Vagina (tissue), 2 donors: ENCODE data around the gene METTL17. TPM values are rescaled to one million over a fixed set of nuclear protein-coding genes. Genes with fewer than 3 reads are reported as not detected.

Source experiments
- DNase-seq, 2 donors: peaks; one replicate each; pipeline ENCODE4 v3.0.0-alpha.2; 2017; ENCODE audit errors: extremely low spot score in 2 of 2
- H3K27ac ChIP-seq: fragments of 200-600 bp; sonication (generic); one replicate; pipeline ENCODE4 v1.5.1; 2019
- H3K27me3 ChIP-seq: fragments of 200-600 bp; sonication (generic); one replicate; pipeline ENCODE4 v1.5.1; 2019
- H3K36me3 ChIP-seq, 2 donors: fragments of 200-600 bp; sonication (generic); one replicate each; pipeline ENCODE4 v1.5.1; 2017 to 2019
- H3K4me1 ChIP-seq: fragments of 200-600 bp; sonication (generic); one replicate; pipeline ENCODE4 v1.5.1; 2019
- H3K4me3 ChIP-seq, 2 donors: fragments of 200-600 bp; sonication (generic); 1 replicate in 1 of 2; 2 replicates in 1 of 2; pipeline ENCODE4 v1.5.1; 2016 to 2019
- H3K9me3 ChIP-seq: fragments of 200-600 bp; sonication (generic); one replicate; pipeline ENCODE4 v1.5.1; 2019
- CTCF ChIP-seq, 3 experiments: fragments of 450-650 bp in 2 of 3; fragments of 200-600 bp in 1 of 3; sonication (generic) in 1 of 3; IDR thresholded peaks; one replicate each; pipeline ENCODE4 v1.5.1; 2017 to 2019; ENCODE audit warnings: antibody characterized with exemption in 3 of 3, mild to moderate bottlenecking in 2 of 3, moderate library complexity in 2 of 3
- POLR2A ChIP-seq, 2 donors: fragments of 450-650 bp; IDR thresholded peaks; one replicate each; pipeline ENCODE4 v1.6.1; 2017; ENCODE audit warnings: antibody characterized with exemption in 2 of 2, mild to moderate bottlenecking in 2 of 2, moderate library complexity in 2 of 2
- POLR2AphosphoS5 ChIP-seq, 2 donors: sonication (generic); formaldehyde crosslinking; IDR thresholded peaks; one replicate each; pipeline ENCODE4 v1.9.0; 2017; ENCODE audit warnings: antibody characterized with exemption in 2 of 2, mild to moderate bottlenecking in 2 of 2, low read depth in 1 of 2; ENCODE audit not compliant: insufficient read depth in 1 of 2
- intact Hi-C: fragments of 100-400 bp; cut with DNase I; formaldehyde crosslinking; loops from one replicate; pipeline ENCODE4 v1.15.1; 2023
- total RNA-seq: library from RNA; depleted of rRNA; stranded (reverse); fragments of >200 nt; gene quantifications from one replicate; pipeline ENCODE4 v1.2.3, GENCODE V29; 2016

METTL17 gene
- total RNA-seq, 1 donor from 2014 or later = 77.1 TPM

- DNase-seq = no peak
- H3K9me3 ChIP-seq = no peaks in the 10 kb centered on the region
- H3K4me1 ChIP-seq = peaks cover 43% of the 10 kb centered on the region
- no peaks in the 10 kb centered on the region for H3K27me3 ChIP-seq
- H3K27ac ChIP-seq = peak overlapping the region; percentile 41
- TF ChIP-seq CTCF (IDR thresholded peaks at IDR 0.05) (no peak), POLR2AphosphoS5 (IDR thresholded peaks at IDR 0.05; ENCODE audit: insufficient read depth in 1 of 2, low read depth in 1 of 2) (peak in 1 of 2 donors; percentile 85)
- intact Hi-C loops = no loop called here
- H3K4me3 ChIP-seq = no peak overlapping the region
- H3K36me3 ChIP-seq = peaks cover 0 to 4% of the 10 kb centered on the region in 2 donors
Observed at GRCh38 chr14:20986811-20987210, 3.0 kb upstream of the METTL17 start.

- H3K4me1 ChIP-seq = peaks cover 46% of the 10 kb centered on the region
- peak overlapping the region; percentile 77 to 86 for H3K4me3 ChIP-seq
- H3K27me3 ChIP-seq = no peaks in the 10 kb centered on the region
- TF ChIP-seq CTCF (IDR thresholded peaks at IDR 0.05) (no peak), POLR2AphosphoS5 (IDR thresholded peaks at IDR 0.05; ENCODE audit: insufficient read depth in 1 of 2, low read depth in 1 of 2) (no peak), POLR2A (IDR thresholded peaks at IDR 0.05) (no peak)
- peaks cover 0 to 25% of the 10 kb centered on the region in 2 donors for H3K36me3 ChIP-seq
- peak overlapping the region; percentile 87 for H3K27ac ChIP-seq
- no peaks in the 10 kb centered on the region for H3K9me3 ChIP-seq
- intact Hi-C loops = no loop called here
- peak in 1 of 2 donors; percentile 52 for DNase-seq
Observed at GRCh38 chr14:20988717-20989470, 886 bp upstream of the METTL17 start.

DNA sequence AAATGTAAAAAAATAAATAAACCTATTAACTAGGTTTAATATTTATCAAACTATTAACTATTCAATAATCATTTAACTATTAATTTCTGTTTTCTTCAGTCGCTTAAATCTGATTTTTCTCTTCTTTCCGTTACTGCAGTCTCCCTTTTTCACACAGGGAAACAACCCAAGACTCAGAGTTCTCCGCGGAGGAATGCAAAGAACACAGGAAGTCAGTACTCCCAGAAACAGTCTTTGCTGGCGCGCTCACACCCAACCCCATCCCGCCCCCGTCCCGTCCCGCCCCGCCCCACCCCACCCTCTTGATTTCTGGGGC, 351 bp upstream of the METTL17 start:
- H3K27ac ChIP-seq = peak overlapping the region; percentile 87

GRCh38 chr14:20996521-20996920, 6.7 kb downstream of the METTL17 start:
- peaks cover 0 to 56% of the 10 kb centered on the region in 2 donors for H3K36me3 ChIP-seq
- intact Hi-C loops = no loop called here
- peak in 1 of 2 donors; percentile 74 for DNase-seq

More for the DNA sequence above, 351 bp upstream of the METTL17 start:
- H3K27me3 ChIP-seq = no peaks in the 10 kb centered on the region
- H3K36me3 ChIP-seq = peaks cover 0 to 30% of the 10 kb centered on the region in 2 donors
- TF ChIP-seq CTCF (IDR thresholded peaks at IDR 0.05) = no peak
- no peak for TF ChIP-seq POLR2AphosphoS5 (IDR thresholded peaks at IDR 0.05; ENCODE audit: insufficient read depth in 1 of 2, low read depth in 1 of 2)
- TF ChIP-seq POLR2A (IDR thresholded peaks at IDR 0.05) = no peak
- H3K4me1 ChIP-seq = peaks cover 46% of the 10 kb centered on the region
- peak overlapping the region; percentile 77 to 86 for H3K4me3 ChIP-seq
- intact Hi-C loops = no loop called here
- no peaks in the 10 kb centered on the region for H3K9me3 ChIP-seq
- DNase-seq = no peak

More at GRCh38 chr14:20996521-20996920, 6.7 kb downstream of the METTL17 start:
- no peaks in the 10 kb centered on the region for H3K9me3 ChIP-seq
- peaks cover 33% of the 10 kb centered on the region for H3K4me1 ChIP-seq
- no peak for TF ChIP-seq CTCF (IDR thresholded peaks at IDR 0.05)
- TF ChIP-seq POLR2A (IDR thresholded peaks at IDR 0.05) = no peak
- TF ChIP-seq POLR2AphosphoS5 (IDR thresholded peaks at IDR 0.05; ENCODE audit: insufficient read depth in 1 of 2, low read depth in 1 of 2) = no peak
- H3K27me3 ChIP-seq = no peaks in the 10 kb centered on the region
- H3K27ac ChIP-seq = no peak overlapping the region
- no peak overlapping the region for H3K4me3 ChIP-seq
